ENCODE results near the gene TAOK1.
"Not testable (repeated sequence)": the region's sequence is repeated elsewhere in the genome, so short reads cannot be mapped to it uniquely, and the experiment has no call there.

DNA sequence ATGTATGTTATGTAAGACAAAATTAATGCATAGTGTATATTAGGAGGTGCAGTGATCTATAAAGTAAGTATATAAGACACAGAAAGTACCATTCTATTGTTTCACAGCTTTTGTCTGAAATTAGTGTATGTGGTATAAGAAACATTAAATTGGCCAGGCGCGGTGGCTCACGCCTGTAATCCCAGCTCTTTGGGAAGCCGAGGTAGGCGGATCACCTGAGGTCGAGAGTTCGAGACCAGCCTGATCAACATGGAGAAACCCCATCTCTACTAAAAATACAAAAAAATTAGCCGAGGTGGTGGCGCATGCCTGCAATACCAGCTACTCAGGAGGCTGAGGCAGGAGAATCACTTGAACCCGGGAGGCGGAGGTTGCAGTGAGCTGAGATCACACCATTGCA, 44.7 kb upstream of the TAOK1 start:
- TF ChIP-seq ZFP36 (IDR thresholded peaks at IDR 0.05; ENCODE audit: borderline replicate concordance, partially characterized antibody); POLR2A (IDR thresholded peaks at IDR 0.05; ENCODE audit: low read length); JUNB (IDR thresholded peaks at IDR 0.05); RCOR1 (IDR thresholded peaks at IDR 0.05; ENCODE audit: low read depth, low read length); EP300 (IDR thresholded peaks at IDR 0.05); PHF8 (IDR thresholded peaks at IDR 0.05; ENCODE audit: borderline replicate concordance, low read depth); FOSL2 (IDR thresholded peaks at IDR 0.05); FOSL2 (CRISPR knock-in tag; IDR thresholded peaks at IDR 0.05); USF2 (IDR thresholded peaks at IDR 0.05); FOXS1 (CRISPR knock-in tag; IDR thresholded peaks at IDR 0.05): not testable (repeated sequence)
- TF ChIP-seq, protein P1, sequence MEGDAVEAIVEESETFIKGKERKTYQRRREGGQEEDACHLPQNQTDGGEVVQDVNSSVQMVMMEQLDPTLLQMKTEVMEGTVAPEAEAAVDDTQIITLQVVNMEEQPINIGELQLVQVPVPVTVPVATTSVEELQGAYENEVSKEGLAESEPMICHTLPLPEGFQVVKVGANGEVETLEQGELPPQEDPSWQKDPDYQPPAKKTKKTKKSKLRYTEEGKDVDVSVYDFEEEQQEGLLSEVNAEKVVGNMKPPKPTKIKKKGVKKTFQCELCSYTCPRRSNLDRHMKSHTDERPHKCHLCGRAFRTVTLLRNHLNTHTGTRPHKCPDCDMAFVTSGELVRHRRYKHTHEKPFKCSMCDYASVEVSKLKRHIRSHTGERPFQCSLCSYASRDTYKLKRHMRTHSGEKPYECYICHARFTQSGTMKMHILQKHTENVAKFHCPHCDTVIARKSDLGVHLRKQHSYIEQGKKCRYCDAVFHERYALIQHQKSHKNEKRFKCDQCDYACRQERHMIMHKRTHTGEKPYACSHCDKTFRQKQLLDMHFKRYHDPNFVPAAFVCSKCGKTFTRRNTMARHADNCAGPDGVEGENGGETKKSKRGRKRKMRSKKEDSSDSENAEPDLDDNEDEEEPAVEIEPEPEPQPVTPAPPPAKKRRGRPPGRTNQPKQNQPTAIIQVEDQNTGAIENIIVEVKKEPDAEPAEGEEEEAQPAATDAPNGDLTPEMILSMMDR (IDR thresholded peaks at IDR 0.05), result not testable (repeated sequence)
